ENCODE measurements around the gene MUC4. TPM values are rescaled to one million over a fixed set of nuclear protein-coding genes. Genes with fewer than 3 reads are reported as not detected.
"Not testable (repeated sequence)": the region's sequence is repeated elsewhere in the genome, so short reads cannot be mapped to it uniquely, and the experiment has no call there.

MUC4 gene
- polyA plus RNA-seq, 1 donor, result 0.53 TPM

DNA sequence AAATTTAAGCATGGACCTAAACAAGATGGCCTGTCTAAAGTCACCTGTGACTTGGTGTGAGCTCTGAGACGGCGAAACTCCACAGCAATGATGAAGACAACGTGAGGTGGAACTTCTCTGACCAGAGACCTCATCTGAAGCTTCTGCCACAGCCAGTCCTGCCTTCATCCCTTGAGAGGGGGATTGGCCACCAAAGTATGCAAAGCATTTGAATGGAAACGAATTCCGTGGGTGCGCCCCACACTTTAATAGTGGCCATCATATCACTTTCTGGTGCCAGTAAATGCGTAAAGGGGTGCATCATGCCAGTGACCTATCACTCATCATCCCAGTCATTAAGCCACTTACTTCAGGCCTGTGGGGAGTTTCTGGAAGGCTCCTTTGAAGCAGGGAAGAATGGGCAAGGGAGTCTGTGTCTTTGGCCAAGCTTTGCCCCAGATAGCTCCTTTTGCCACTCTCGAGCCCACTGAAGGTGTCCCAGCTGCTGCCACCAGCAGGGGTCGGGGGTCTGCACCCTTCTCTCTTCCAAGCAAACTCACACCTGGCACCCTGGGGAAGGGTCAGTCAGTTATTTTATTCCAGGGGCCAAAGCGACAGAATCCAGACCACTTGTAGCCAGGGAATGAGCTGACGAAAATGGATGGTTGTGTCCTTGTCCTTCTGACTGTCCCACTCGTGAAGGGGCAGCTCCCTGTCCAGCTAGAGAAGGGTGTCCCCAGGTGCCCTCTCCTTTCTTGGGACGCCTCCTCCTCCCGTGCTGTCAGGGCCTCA is 73.3 kb downstream of the MUC4 start:
- DNase-seq (ENCODE audit: low read depth), result no peak

DNA sequence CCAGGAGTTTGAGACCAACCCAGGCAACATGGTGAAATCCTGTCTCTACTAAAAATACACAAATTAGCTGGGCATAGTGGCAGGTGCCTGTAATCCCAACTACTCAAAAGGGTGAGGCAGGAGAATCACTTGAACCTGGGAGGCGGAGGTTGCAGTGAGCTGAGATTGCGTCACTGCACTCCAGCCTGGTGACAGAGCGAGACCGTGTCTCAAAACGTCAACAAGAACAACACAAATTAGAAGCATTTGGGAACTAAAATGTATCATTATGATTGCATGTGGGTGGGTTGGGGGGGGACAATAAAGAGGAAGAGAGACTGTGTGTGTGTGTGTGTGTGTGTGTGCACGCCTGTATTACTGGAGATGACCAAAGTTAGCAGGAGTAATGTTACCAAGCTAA is 73.9 kb downstream of the MUC4 start:
- not testable (repeated sequence) for DNase-seq (ENCODE audit: low read depth)

DNA sequence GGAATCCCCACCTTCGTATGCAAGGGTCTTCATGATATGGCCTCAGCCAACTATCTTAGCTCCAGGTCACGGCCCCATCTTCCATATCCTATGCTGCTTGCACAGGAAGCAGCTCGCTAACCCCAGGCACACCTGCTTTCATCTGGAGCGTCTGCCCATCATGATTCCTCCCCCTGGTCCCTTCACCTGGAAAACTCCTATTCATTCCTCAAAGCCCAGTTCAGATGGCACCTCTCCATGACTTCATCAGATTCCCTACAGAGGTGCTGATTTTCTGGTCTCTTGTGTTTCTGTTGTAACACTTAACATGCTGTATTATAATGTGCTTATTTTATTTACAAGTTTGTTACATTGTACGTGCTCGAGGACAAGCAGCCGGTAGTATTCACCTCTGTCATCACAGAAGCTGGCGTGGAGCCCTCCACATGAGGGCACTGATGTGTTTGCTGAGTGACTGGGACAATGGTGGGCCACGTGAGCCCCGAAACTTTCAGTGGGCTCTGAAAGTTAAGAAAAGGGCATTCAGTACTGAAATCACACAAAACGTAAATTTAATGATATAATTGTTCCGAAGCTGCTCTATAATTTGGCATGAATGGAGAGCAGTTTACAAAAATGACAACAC is 74.8 kb downstream of the MUC4 start:
- no peak for DNase-seq (ENCODE audit: low read depth)

DNA sequence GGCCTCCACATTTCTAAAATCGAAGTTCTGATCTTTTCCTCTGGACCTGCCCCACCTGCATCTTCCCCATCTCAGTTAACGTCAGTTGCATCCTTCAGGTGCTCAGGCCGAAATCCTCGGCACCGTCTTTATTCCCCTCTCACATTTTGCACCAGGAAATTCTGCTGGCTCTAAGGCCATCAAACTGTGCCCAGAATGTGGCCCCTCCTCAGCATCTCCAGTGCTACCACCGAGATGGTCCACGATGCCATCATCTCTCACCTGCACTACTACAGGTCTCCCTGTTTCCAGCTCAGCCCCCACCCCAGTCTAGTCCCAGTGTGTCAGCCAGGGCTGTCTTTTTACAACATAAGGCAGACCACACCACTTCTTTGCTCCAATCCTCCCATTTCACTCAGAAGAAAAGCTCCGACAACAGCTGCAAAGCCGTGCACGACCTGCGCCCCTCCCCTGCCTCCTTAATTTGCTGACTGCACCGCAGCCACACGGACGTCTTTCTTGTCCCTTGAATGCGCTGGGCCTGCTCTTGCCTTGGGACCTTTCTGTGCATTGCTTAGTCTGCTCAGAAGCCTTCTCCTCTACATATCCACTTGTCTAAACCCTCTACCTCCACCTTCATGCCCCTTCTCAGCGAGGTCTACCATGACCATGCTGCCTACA is 76.6 kb downstream of the MUC4 start:
- DNase-seq (ENCODE audit: low read depth), result no peak

DNA sequence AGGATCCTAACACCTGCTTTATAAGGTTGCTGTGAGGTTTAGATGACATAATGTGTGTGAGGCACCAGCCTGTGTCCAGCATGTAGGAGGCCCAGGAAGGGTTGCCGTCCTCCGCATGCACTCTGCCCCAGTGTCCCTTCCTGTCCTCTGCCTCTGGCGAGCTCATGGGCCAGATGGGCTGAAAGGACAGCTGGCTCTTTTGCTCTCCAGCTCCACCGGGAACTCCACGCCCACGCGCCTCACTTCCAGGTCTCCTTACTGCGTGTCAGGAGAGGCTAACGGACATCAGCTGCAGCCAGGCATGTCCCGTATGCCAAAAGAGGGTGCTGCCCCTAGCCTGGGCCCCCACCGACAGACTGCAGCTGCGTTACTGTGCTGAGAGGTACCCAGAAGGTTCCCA is 78.8 kb downstream of the MUC4 start:
- no peak for DNase-seq (ENCODE audit: low read depth)

GRCh38 chr3:195731356-195731905 is 80.3 kb downstream of the MUC4 start:
- no peak for DNase-seq (ENCODE audit: low read depth)

GRCh38 chr3:195729476-195730251 is 82.1 kb downstream of the MUC4 start:
- no peak for DNase-seq (ENCODE audit: low read depth)

DNA sequence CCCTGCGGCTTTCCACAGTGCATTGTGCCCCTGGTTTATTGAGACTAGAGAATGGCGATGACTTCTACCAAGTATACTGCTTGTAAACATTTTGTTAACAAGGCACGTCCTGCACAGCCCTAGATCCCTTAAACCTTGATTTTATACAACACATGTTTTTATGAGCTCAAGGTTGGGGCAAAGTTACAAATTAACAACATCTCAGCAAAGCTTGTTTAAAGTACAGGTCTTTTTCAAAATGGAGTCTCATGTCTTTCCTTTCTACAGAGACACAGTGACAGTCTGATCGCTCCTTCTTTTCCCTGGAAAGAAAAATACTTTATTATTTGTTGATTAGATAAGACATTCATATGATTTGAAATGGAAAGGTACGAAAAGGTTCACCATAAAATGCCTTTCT is 82.9 kb downstream of the MUC4 start:
- not testable (repeated sequence) for DNase-seq (ENCODE audit: low read depth)

- DNase-seq (ENCODE audit: low read depth), result no peak
Measured at GRCh38 chr3:195727606-195728195, 84.0 kb downstream of the MUC4 start.

GRCh38 chr3:195725916-195726740 is 85.6 kb downstream of the MUC4 start:
- DNase-seq (ENCODE audit: low read depth), result not testable (repeated sequence)

GRCh38 chr3:195724363-195724762 is 87.4 kb downstream of the MUC4 start:
- DNase-seq (ENCODE audit: low read depth), result not testable (repeated sequence)

DNA sequence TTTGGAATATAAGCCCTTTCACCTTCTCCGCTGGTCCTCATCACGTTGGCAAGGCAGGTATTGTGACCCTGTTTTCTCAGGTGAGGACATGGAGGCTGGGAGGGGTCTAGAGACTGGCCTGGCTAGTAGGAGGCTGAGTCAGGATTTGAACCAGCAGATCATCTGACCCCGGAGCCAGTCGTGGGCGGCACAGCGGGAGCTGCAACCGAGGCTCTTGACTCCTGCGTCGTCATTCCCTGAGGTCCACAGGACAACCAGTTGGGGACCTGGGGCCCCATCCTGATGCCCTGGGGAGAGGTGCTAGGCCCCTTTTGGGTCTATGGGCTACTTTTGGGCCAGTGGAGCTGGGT is 88.8 kb downstream of the MUC4 start:
- DNase-seq (ENCODE audit: low read depth), result not testable (repeated sequence)

DNA sequence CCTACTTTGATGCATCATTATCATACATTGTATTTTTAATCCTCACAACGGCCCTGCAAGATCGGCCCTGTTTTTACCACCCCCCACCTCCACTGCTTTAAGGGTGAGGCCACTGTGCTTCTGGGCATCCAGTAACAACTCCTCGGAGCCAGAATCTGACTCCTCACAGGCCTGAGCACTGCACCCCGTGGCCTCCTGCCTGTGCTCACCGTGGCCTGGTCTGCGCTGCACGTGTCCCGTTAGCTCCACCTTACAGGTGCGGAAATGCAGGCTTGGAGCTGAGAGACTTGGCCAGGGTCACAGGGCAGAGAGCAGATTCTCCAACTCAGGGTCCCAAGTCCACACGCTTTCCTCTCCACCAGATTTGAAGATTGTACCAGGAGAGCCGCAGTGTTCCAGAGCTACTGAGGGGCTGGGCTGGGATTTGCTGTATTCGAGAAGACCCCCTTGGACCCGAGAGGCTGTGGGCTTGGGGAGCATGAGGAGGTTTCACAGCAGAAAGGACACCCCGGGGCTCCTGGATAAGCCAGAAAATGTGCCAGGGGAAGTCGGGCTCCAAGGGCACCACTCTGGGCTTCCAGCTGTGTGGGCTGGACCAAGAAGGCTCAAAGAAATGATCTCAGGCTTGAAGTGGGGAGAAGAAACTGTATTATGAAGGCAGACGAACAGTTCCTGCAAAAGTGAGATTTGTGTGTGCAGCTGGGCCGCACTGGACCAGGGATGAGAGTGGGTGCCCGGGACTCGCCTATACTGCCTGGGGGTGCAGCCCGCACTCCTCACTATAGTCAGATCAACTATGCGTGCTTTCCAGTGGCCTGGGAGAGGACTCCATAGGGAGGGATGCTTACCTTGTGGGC is 89.4 kb downstream of the MUC4 start:
- not testable (repeated sequence) for DNase-seq (ENCODE audit: low read depth)

DNA sequence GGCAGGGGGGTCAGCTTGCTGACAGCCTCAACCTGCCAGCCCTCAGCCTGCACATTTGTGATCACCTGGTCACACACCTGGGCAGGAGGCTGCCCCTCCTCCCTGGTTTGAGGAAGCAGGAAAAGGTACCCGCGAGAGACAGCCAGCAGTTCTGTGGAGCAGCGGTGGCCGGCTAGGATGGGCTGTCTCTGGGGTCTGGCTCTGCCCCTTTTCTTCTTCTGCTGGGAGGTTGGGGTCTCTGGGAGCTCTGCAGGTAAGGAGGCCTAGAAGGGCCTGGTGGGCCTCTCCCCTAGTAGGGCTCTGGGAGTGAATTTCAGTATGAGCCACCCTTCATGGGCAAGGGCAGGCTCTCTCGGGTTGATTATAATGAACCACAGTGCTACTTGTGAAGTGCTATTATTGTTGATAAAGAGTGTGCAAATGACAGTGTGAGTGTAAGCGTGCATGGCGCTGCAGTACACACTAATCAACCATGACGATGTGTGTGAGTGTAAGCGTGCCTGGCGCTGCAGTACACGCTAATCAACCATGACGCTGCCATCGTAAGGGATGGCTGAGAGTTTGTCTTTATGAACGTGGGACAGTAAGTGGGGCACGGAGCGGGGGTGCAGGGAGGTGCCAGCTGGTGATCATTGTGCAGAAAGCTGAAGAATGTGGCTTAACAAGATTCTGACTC is 90.8 kb downstream of the MUC4 start, which contains the start of gene MUC20:
TSS of gene MUC20 (plus strand) at position 148 of the 676 bp plus-strand sequence. CDS start at position 178, 30 bp downstream.
- DNase-seq (ENCODE audit: low read depth), result not testable (repeated sequence)

- not testable (repeated sequence) for DNase-seq (ENCODE audit: low read depth)
Measured at GRCh38 chr3:195719514-195720254, 92.0 kb downstream of the MUC4 start.

DNA sequence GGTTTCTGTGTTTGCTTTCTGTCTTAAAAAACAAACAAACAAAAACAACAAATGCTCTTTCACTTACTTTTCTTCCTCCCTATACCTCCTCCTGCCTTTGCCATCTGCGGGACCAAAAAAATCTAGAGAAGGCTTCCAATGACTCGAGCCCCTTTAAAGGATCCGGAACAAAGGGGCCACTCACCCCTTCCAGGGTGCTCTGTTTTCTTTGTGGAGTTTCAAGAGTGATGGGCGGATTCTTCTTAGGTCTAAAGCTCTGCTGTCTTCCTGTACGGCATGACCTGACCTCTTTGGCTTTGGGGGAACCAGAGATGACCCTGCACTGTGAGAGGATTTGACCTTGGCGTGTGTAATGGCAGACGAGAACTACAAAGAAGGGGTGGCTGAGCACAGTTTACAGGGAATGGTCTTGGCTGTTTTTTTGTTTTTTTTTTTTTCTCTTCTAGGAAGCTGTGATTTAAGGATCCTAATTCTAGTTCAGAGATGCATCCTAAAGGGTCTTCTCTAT is 93.2 kb downstream of the MUC4 start:
- no peak for DNase-seq (ENCODE audit: low read depth)

DNA sequence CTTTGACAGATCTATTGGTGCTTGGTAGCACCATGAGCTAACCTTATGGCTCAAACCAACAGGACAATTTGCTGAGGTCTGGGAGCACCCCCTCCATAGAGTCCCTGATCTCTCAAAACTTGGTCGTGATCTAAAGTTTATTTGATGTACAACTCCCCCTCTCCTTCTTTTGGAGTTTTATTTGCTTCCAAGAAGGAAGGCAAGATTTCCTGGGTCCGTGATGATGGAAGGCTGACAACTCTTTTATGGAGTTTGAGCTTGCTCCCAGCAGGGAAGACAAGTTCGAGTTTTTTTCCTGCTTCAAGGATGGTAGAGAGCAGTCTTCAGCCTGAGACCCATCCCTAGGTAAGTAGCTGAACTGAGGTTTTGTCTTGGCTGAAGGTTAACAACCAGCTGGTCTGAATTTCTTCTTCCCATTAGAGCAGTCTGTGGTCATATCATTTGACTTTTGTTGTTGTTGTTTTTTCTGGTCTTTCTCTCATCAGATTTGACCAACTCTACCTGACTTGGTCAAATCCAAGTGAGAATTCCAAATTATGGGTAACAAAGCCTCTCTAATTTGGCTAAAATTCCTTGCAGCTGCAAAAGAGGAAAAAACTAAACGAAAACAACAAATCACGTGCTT is 93.8 kb downstream of the MUC4 start:
- DNase-seq (ENCODE audit: low read depth), result no peak
